Mesenteric fat pad (tissue), 1 donor: ENCODE data around the gene PSME3IP1. TPM values are rescaled to one million over a fixed set of nuclear protein-coding genes. Genes with fewer than 3 reads are reported as not detected.
"Not testable (repeated sequence)": the region's sequence is repeated elsewhere in the genome, so short reads cannot be mapped to it uniquely, and the experiment has no call there.

ENCODE experiments used
- DNase-seq: peaks from one replicate; pipeline ENCODE4 v3.0.0-alpha.2; 2020; ENCODE audit warnings: low spot score
- total RNA-seq: library from RNA; stranded (reverse); fragmentation: NEBNext Ultra II Directional; extraction: Animal tissue kit (Norgen Biotek cat#: 25700); gene quantifications from one replicate; pipeline ENCODE4 v1.2.1, GENCODE V29; 2021
- donor health status: DM: yes; HTN: yes; CAD: no.

The PSME3IP1 gene
- total RNA-seq, 1 donor from 2014 or later: 61.1 TPM

DNA sequence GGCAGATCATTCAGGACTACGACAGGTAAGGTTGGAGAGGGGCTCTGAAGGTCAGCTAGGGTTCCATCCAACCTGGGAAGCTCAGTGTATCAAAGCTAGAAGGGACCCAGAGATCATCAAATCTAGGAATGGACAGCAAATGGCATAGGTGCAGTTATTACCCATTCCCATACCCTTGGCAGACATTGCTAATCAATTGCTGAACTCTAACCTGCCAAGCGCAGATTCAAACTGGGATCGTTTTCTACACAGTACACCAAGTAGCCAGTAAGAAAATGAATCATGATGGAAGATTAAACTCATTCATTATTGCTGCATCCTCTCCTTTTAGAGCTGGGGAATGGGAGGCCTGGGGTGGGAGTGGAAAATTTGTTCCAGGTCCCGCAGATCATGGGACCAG, 59.9 kb downstream of the PSME3IP1 start:
- DNase-seq: no peak

- no peak for DNase-seq
Observed at GRCh38 chr16:57125376-57125775, 60.5 kb downstream of the PSME3IP1 start.

- DNase-seq: no peak
Observed at GRCh38 chr16:57123974-57124674, 61.7 kb downstream of the PSME3IP1 start.

DNA sequence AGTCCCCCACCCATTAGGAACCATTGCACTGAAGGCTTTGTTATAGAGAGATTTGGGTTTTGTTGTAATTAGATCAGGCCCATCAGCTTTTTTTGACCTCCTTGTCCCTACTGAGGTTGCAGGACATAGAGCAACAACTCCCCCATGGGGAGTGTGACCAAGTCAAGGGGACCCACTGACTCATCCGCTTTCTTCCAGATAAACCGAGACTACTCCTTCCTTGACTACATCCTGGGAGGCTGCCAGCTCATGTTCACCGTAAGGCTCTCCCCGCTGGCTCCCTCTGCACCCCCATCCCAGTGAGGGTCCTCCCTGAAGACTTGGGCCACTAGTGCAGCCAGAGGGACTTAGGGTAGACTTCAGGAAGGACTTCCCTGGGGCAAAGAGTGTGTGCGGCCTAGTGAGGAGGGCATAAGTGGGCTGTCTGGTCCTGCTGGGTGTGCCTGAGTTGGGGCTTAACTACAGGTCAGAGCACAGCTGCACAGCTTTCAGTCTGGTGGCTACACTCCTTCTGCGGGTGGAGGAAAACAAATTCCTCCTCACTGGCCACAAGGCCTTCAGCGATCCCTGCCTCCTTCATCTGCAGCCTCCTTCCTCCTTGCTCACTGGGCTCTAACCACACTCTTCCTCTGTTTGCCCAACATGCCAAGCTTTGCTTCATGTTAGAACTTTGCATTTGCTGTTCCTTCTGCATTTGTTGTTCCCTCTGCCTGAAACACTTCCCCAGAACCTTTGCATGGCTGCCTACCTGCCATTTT, 62.4 kb downstream of the PSME3IP1 start:
- no peak for DNase-seq

DNA sequence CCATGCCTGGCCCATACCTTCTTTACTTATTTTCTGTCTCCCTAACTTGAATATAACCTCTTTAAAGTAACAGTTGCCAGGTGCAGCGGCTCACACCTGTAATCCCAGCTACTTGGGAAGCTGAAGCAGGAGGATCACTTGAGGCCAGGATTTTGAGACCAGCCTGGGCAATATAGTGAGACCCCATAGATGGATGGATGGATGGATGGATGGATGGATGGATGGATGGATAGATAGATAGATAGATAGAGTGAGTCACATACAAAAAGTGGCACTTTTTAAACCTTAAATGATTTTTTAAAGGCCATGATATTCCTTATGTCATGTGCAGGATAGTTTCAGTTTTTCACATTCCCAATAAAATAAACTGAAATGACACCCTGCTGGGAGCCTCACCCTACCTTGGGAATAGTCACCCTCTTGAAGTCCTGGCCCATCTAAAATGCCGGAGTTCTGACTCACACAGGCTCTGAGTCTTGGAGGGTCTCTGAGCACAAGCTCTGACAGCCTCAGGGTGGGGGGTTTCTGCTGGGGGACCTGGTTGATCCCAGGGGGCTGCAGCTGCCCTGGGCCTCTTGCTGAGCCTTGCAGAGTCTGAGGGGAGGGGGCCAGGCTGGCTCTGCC, 67.3 kb downstream of the PSME3IP1 start:
- DNase-seq: no peak

- DNase-seq: no peak
Observed at GRCh38 chr16:57115514-57116182, 70.2 kb downstream of the PSME3IP1 start.

- no peak for DNase-seq
Observed at GRCh38 chr16:57115168-57115513, 70.7 kb downstream of the PSME3IP1 start.

DNA sequence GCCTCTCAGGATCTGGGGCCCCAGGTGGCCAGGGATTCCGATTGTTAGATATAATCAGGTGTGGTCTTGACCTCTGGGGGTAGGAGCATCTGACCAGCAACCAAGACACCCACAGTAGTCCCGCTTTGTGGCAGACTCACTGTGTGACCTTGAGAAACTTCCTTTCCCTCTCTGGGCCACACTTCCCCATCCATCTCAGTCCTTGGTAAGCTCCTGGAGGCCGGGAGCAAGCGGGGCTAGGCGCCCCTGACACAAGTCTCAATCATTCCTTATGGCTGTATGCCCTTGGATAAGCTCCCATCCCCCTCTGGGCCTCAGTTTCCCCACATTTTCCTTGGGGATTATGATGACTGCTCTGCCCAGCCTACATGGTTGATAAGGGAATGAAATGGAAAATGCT, 72.2 kb downstream of the PSME3IP1 start:
- DNase-seq: no peak

DNA sequence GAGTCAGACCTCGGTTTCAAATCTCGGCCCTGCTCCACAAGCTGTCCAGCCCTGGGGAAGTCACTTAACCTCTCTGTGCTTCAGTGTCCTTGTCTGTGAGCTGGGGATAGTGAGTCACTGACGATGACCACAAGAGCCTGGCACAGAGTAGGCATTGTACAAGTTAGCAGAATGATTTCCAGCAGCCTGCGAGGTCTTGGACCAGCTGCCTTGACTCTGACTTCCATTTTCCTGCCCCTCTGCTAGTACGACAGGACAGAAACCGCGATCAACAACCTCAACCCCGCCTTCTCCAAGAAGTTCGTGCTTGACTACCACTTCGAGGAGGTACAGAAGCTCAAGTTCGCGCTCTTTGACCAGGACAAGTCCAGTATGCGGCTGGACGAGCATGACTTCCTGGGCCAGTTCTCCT, 72.8 kb downstream of the PSME3IP1 start:
- DNase-seq: no peak

- no peak for DNase-seq
Observed at GRCh38 chr16:57112403-57113041, 73.3 kb downstream of the PSME3IP1 start.

DNA sequence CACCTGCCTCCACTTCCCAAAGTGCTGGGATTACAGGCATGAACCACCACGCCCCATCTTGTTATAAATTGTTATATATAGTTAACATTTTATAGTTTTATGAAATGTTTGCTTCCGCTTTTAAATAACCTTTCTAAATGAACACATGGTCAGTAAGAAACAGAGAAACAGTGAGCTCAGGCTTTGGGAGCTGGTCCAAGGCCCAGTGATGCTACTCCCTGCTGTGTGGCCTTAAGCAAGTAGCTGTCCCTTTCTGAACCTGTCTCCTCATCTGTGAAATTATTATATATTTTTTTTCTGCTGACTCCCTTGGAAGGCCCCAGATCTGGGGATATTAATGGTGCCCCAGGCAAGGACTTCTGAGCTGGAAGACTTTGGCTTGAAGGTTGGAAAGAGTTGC, 74.4 kb downstream of the PSME3IP1 start:
- no peak for DNase-seq

GRCh38 chr16:57110937-57111336, 74.9 kb downstream of the PSME3IP1 start:
- no peak for DNase-seq

- DNase-seq: not testable (repeated sequence)
Observed at GRCh38 chr16:57109259-57110105, 76.4 kb downstream of the PSME3IP1 start.

GRCh38 chr16:57108432-57108831, 77.4 kb downstream of the PSME3IP1 start:
- no peak for DNase-seq

- DNase-seq: no peak
Observed at GRCh38 chr16:57107321-57107922, 78.4 kb downstream of the PSME3IP1 start.

DNA sequence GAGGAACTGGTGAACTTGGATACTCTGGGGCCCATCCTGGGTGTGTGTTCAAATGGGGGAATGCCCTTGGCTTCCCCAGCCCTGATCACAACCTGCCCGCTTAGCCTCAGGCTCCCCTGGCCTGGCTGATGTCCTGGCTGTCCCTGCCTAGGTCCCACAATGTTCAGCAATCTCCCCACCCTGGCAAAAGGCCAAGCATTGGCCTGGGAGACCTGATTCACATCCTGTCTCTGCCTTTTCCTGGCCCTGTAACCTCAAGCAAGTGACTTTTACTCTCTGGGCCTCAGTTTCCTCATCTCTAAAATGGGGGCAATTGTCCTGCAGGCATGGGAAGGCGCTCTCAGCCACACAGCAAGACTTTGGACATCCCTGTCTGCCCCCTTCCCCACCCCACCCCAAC, 79.1 kb downstream of the PSME3IP1 start:
- no peak for DNase-seq

- no peak for DNase-seq
Observed at GRCh38 chr16:57105184-57105583, 80.7 kb downstream of the PSME3IP1 start.

DNA sequence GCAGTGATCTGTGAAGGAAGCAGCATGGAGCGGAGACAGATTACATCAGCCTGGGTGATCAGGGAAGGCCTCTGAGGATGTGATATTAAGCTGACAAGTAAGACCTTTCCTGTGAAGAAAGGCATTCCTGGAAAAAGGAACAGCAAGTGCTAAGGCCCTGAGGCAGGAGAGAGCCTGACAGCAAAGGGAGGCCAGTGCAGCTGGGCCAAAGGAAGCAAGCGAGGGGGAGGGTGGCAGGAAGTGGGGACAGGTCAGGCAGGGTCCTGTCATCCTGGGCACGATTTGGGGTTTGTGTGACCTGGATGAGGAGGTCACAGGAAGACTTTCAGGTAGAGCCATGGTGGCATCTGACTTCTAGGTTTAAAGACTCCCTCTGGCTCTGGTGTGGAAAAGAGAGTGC, 81.1 kb downstream of the PSME3IP1 start:
- no peak for DNase-seq

- no peak for DNase-seq
Observed at GRCh38 chr16:57102888-57103851, 82.7 kb downstream of the PSME3IP1 start.
